Activated T-helper 2 cell treated with anti-CD3 and anti-CD28 coated beads, Interferon-gamma antibody, Interleukin-2, Interleukin-4, amounts not matched to agents 10 μg/mL and 5 μg/mL and 100 μg/mL, durations not matched to agents 14 hours and 24 hours and 36 hours (primary cell): ENCODE results near the gene ORM1. TPM values are rescaled to one million over a fixed set of nuclear protein-coding genes. Genes with fewer than 3 reads are reported as not detected.
"Not testable (repeated sequence)": the region's sequence is repeated elsewhere in the genome, so short reads cannot be mapped to it uniquely, and the experiment has no call there.

Source experiments
- DNase-seq: peaks from one replicate; pipeline ENCODE4 v3.0.0; 2021; ENCODE audit warnings: low spot score
- H3K27ac Mint-ChIP-seq: one replicate; pipeline ENCODE4 v1.8.0; 2021; ENCODE audit warnings: mixed read lengths
- H3K27me3 Mint-ChIP-seq: one replicate; pipeline ENCODE4 v1.8.0; 2021; ENCODE audit warnings: low read depth, mixed read lengths
- H3K36me3 Mint-ChIP-seq: one replicate; pipeline ENCODE4 v1.8.0; 2021; ENCODE audit warnings: low read depth, mixed read lengths
- H3K4me1 Mint-ChIP-seq: one replicate; pipeline ENCODE4 v1.8.0; 2021; ENCODE audit warnings: low read depth, mixed read lengths
- H3K4me3 Mint-ChIP-seq: one replicate; pipeline ENCODE4 v1.8.0; 2021; ENCODE audit warnings: low read depth, mild to moderate bottlenecking, moderate library complexity, mixed read lengths
- H3K9me3 Mint-ChIP-seq: one replicate; pipeline ENCODE4 v1.8.0; 2021; ENCODE audit warnings: mixed read lengths
- intact Hi-C: fragments of 100-400 bp; cut with micrococcal nuclease; formaldehyde crosslinking; loops from one replicate; pipeline ENCODE4 v1.15.1; 2023
- total RNA-seq: library from RNA; stranded (reverse); gene quantifications from 2 replicates; pipeline ENCODE4 v1.2.3, GENCODE V29; 2022

ORM1 gene
- total RNA-seq, 1 donor from 2014 or later = not detected

GRCh38 chr9:114315723-114316363, 7.1 kb upstream of the ORM1 start:
- no peaks in the 10 kb centered on the region for H3K9me3 Mint-ChIP-seq
- DNase-seq = no peak
- H3K4me1 Mint-ChIP-seq = peaks cover 8% of the 10 kb centered on the region
- no peaks in the 10 kb centered on the region for H3K36me3 Mint-ChIP-seq
- intact Hi-C loops = no loop called here
- H3K27me3 Mint-ChIP-seq = no peaks in the 10 kb centered on the region
- H3K4me3 Mint-ChIP-seq = no peak overlapping the region
- no peak overlapping the region for H3K27ac Mint-ChIP-seq

- Mint-ChIP-seq H3K4me3 (no peak overlapping the region), H3K27ac (no peak overlapping the region)
- intact Hi-C loops = no loop called here
These were observed 6.2 kb upstream of the ORM1 start for GRCh38 chr9:114316605-114317230.

DNA sequence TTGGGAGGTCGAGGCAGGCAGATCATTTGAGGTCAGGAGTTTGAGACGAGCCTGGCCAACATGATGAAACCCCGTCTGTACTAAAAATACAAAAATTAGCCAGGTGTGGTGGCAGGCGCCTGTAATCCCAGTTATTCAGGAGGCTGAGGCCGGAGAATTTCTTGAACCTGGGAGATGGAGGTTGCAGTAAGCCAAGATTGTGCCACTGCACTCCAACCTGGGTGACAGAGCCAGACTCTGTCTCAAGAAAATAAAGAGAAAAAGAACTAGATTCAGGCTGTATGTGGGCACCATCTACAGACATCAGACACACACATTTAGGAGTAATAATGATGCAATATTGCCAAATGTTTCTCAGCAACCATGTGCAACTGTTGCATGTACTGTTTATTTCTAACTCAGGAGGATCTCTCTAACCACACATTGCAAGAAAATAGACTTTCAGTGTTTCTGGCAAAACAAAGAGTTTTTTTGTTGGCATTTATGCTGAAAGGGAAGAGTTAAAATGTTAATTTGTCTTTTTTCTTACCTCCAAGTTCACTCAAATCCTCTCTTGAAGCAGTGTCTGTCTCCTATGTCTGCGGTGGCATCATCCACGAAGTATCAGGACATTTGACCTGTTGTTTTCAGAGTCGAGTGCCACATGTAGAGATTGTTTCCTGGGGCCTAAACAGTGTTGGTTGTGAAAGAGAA, 5.1 kb upstream of the ORM1 start:
- Mint-ChIP-seq H3K4me1 (peaks cover 8% of the 10 kb centered on the region), H3K27me3 (no peaks in the 10 kb centered on the region), H3K9me3 (no peaks in the 10 kb centered on the region), H3K36me3 (no peaks in the 10 kb centered on the region), H3K4me3 (no peak overlapping the region), H3K27ac (no peak overlapping the region)
- no peak for DNase-seq
- intact Hi-C loops = no loop called here

More at GRCh38 chr9:114316605-114317230, 6.2 kb upstream of the ORM1 start:
- no peaks in the 10 kb centered on the region for H3K9me3 Mint-ChIP-seq
- DNase-seq = no peak
- peaks cover 8% of the 10 kb centered on the region for H3K4me1 Mint-ChIP-seq
- H3K36me3 Mint-ChIP-seq = no peaks in the 10 kb centered on the region
- no peaks in the 10 kb centered on the region for H3K27me3 Mint-ChIP-seq

GRCh38 chr9:114318416-114318815, 4.5 kb upstream of the ORM1 start:
- no peak overlapping the region for H3K27ac Mint-ChIP-seq
- H3K4me1 Mint-ChIP-seq = peaks cover 8% of the 10 kb centered on the region
- no peaks in the 10 kb centered on the region for H3K27me3 Mint-ChIP-seq
- no peak for DNase-seq
- intact Hi-C loops = no loop called here
- no peak overlapping the region for H3K4me3 Mint-ChIP-seq
- no peaks in the 10 kb centered on the region for H3K9me3 Mint-ChIP-seq
- no peaks in the 10 kb centered on the region for H3K36me3 Mint-ChIP-seq

GRCh38 chr9:114319147-114319546, 3.8 kb upstream of the ORM1 start:
- no peak for DNase-seq
- Mint-ChIP-seq H3K9me3 (no peaks in the 10 kb centered on the region), H3K4me1 (peaks cover 8% of the 10 kb centered on the region), H3K27me3 (no peaks in the 10 kb centered on the region), H3K4me3 (no peak overlapping the region), H3K36me3 (no peaks in the 10 kb centered on the region), H3K27ac (no peak overlapping the region)
- intact Hi-C loops = no loop called here

DNA sequence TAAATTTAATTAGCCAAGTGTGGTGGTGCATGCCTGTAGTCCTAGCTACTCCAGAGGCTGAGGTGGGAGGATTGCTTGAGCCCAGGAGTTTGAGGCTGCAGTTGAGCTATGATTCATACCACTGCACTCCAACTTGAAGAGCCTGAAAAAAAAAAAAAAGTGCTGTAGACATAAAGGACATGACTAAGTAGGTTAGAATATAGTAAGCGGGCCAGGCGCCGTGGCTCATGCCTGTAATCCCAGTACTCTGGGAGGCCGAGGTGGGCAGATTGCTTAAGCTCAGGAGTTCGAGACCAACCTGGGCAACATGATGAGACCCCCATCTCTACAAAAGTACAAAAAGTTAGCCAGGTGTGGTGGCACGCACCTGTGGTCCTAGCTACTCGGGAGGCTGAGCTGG, 2.2 kb upstream of the ORM1 start:
- H3K27ac Mint-ChIP-seq, H3K27me3 Mint-ChIP-seq, DNase-seq, H3K4me3 Mint-ChIP-seq, H3K4me1 Mint-ChIP-seq, intact Hi-C loops, H3K9me3 Mint-ChIP-seq, H3K36me3 Mint-ChIP-seq: not testable (repeated sequence)

DNA sequence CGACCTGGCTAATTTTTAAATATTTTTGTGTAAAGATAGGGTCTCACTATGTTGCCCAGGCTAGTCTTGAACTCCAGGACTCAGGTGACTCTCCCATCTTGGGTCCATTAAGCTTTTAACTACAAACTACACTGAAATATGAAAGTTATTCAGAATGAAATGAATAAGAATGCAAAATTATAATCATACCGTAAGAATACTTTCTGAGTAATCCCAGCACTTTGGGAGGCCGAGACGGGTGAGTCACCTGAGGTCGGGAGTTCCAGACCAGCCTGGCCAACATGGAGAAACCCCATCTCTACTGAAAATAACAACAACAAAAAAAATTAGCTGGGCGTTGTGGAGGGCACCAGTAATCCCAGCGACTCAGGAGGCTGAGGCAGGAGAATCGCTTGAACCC, 1.1 kb upstream of the ORM1 start:
- DNase-seq = no peak
- no peak overlapping the region for H3K4me3 Mint-ChIP-seq

DNA sequence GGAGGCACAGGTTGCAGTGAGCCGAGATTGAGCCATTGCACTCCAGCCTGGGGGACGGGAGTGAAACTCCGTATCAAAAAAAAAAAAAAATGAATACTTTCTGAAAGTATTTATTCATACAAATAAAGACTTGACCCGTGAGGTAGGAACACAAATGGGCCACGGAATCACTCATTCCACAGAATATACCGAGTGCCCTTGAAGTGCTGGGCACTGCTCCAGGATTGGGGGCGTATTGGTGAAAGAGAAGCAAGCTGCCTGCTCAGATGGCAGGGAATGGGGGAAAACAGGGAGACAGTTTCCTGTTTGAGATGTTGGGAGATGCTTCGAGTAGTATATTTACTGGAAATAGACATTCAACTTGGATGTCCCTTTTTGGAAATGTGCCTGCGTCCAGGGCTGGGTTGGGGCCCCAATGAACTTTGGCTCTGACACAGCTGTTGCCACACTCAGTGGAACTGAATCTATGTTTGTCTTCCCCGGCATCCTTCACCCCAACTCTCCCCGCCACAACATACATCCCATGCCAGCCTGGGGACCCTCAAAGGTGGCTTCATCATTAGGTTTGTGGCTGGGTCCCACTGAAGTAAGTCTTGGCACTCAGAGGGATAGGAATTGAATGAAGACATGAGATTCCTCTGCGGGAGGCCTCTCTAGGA, 609 bp upstream of the ORM1 start:
- H3K4me1 Mint-ChIP-seq, H3K9me3 Mint-ChIP-seq, H3K27ac Mint-ChIP-seq, H3K36me3 Mint-ChIP-seq, H3K27me3 Mint-ChIP-seq, DNase-seq, H3K4me3 Mint-ChIP-seq, intact Hi-C loops: not testable (repeated sequence)

More for the DNA sequence above, 1.1 kb upstream of the ORM1 start:
- Mint-ChIP-seq H3K36me3 (no peaks in the 10 kb centered on the region), H3K9me3 (no peaks in the 10 kb centered on the region), H3K4me1 (peaks cover 8% of the 10 kb centered on the region), H3K27ac (no peak overlapping the region), H3K27me3 (no peaks in the 10 kb centered on the region)
- intact Hi-C loops = no loop called here

GRCh38 chr9:114323849-114324248, 951 bp downstream of the ORM1 start:
- H3K9me3 Mint-ChIP-seq, DNase-seq, H3K36me3 Mint-ChIP-seq, H3K27ac Mint-ChIP-seq, H3K4me3 Mint-ChIP-seq, H3K27me3 Mint-ChIP-seq, intact Hi-C loops, H3K4me1 Mint-ChIP-seq: not testable (repeated sequence)

DNA sequence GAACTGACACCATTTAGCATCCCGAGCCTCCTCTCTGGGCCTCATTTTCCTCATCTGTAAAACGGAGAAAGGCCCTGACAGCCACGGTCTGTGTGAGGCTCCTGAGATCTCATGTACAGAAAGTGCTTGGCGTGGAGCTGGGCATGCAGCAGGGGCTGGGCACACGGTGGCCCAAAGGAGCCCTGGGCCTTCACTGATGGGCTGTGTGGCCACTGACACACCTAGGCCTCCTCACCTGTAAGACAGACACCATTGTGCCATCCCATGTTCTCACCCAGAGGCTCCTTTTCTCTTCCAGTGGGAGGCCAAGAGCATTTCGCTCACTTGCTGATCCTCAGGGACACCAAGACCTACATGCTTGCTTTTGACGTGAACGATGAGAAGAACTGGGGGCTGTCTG, 1.6 kb downstream of the ORM1 start:
- Mint-ChIP-seq H3K27me3 (no peaks in the 10 kb centered on the region), H3K4me3 (no peak overlapping the region), H3K36me3 (no peaks in the 10 kb centered on the region), H3K9me3 (no peaks in the 10 kb centered on the region), H3K4me1 (no peaks in the 10 kb centered on the region), H3K27ac (no peak overlapping the region)
- intact Hi-C loops = no loop called here
- DNase-seq = no peak

- H3K27me3 Mint-ChIP-seq, H3K27ac Mint-ChIP-seq, H3K36me3 Mint-ChIP-seq, H3K4me3 Mint-ChIP-seq, H3K4me1 Mint-ChIP-seq, DNase-seq, intact Hi-C loops, H3K9me3 Mint-ChIP-seq: not testable (repeated sequence)
These were observed 2.1 kb downstream of the ORM1 start for GRCh38 chr9:114324965-114325364.

- H3K4me3 Mint-ChIP-seq, H3K27ac Mint-ChIP-seq, H3K27me3 Mint-ChIP-seq, H3K4me1 Mint-ChIP-seq, H3K36me3 Mint-ChIP-seq, DNase-seq, H3K9me3 Mint-ChIP-seq, intact Hi-C loops: not testable (repeated sequence)
These were observed 2.9 kb downstream of the ORM1 start for GRCh38 chr9:114325684-114326254.

- Mint-ChIP-seq H3K9me3 (no peaks in the 10 kb centered on the region), H3K4me3 (no peak overlapping the region), H3K27me3 (no peaks in the 10 kb centered on the region), H3K27ac (no peak overlapping the region), H3K36me3 (no peaks in the 10 kb centered on the region), H3K4me1 (no peaks in the 10 kb centered on the region)
- intact Hi-C loops = no loop called here
- no peak for DNase-seq
These were observed 4.9 kb downstream of the ORM1 start for GRCh38 chr9:114327749-114328148.
